SK-N-SH (cell line): ENCODE data around the gene CDK14. TPM values are rescaled to one million over a fixed set of nuclear protein-coding genes. Genes with fewer than 3 reads are reported as not detected.

ENCODE experiments used
- CTCF ChIA-PET: fragments of 300-600, 350-600 bp; formaldehyde crosslinking; extraction: SDS; loops from one replicate; lab custom pipeline; 2021; lab: Yijun Ruan, JAX
- POLR2A ChIA-PET: fragments of 350-600 bp; sonication (Branson Sonifier 250); formaldehyde crosslinking; extraction: SDS; loops from one replicate; lab custom pipeline; 2020; ENCODE audit warnings: antibody characterized with exemption, inconsistent platforms; lab: Yijun Ruan, JAX
- DNase-seq: peaks from one replicate; pipeline ENCODE4 v3.0.0; 2012
- H2AFZ ChIP-seq: fragments of 200-600 bp; sonication (generic); 2 replicates; pipeline ENCODE4 v1.8.1; 2016; ENCODE audit warnings: antibody characterized with exemption, mild to moderate bottlenecking, low read depth
- H3F3A ChIP-seq: fragments of 200-600 bp; sonication (generic); replicated peaks from 2 replicates; pipeline ENCODE3; 2016; ENCODE audit warnings: antibody characterized with exemption, mild to moderate bottlenecking; ENCODE audit not compliant: insufficient read depth
- H3K27ac ChIP-seq, 2 experiments: fragments of 200-500 bp in 1 of 2; fragments of 200-600 bp in 1 of 2; sonication (Bioruptor generic) in 1 of 2; sonication (generic), shearing (Covaris generic) in 1 of 2; 2 replicates each; pipeline versions ENCODE4 v1.5.1 to v1.6.1; 2014 to 2016; ENCODE audit warnings: low read depth in 2 of 2, inconsistent platforms in 1 of 2, low read length in 1 of 2, mild to moderate bottlenecking in 1 of 2, mixed read lengths in 1 of 2
- H3K27me3 ChIP-seq: fragments of 200-600 bp; sonication (generic), shearing (Covaris generic); 2 replicates; pipeline ENCODE4 v1.6.1; 2016; ENCODE audit warnings: mixed run types; ENCODE audit not compliant: insufficient read depth
- H3K36me3 ChIP-seq, 2 experiments: fragments of 200-500 bp in 1 of 2; fragments of 200-600 bp in 1 of 2; sonication (Bioruptor generic) in 1 of 2; sonication (generic) in 1 of 2; replicated peaks in 1 of 2; 2 replicates each; pipeline versions ENCODE3 to v1.5.1; 2014 to 2016; ENCODE audit warnings: low read length in 1 of 2, mild to moderate bottlenecking in 1 of 2; ENCODE audit not compliant: insufficient read depth in 2 of 2, control insufficient read depth in 1 of 2
- H3K4me1 ChIP-seq, 2 experiments: fragments of 200-500 bp in 1 of 2; fragments of 200-600 bp in 1 of 2; sonication (Bioruptor generic) in 1 of 2; sonication (generic), shearing (Covaris generic) in 1 of 2; 2 replicates each; pipeline versions ENCODE4 v1.5.1 to v1.6.1; 2014 to 2016; ENCODE audit warnings: low read depth in 1 of 2, low read length in 1 of 2, mixed run types in 1 of 2; ENCODE audit not compliant: insufficient read depth in 2 of 2, control insufficient read depth in 1 of 2
- H3K4me2 ChIP-seq: fragments of 200-600 bp; sonication (generic), shearing (Covaris generic); 2 replicates; pipeline ENCODE4 v1.6.1; 2017; ENCODE audit warnings: mixed run types
- H3K4me3 ChIP-seq, 2 experiments: fragments of 200-500 bp in 1 of 2; fragments of 200-600 bp in 1 of 2; sonication (Bioruptor generic) in 1 of 2; sonication (generic), shearing (Covaris generic) in 1 of 2; 2 replicates each; pipeline versions ENCODE4 v1.5.1 to v1.8.1; 2014 to 2016; ENCODE audit warnings: low read depth in 2 of 2, inconsistent platforms in 1 of 2, low read length in 1 of 2, mild to moderate bottlenecking in 1 of 2, mixed read lengths in 1 of 2, moderate library complexity in 1 of 2
- H3K79me2 ChIP-seq: fragments of 200-600 bp; sonication (generic); 2 replicates; pipeline ENCODE4 v1.8.1; 2017; ENCODE audit warnings: mild to moderate bottlenecking; ENCODE audit not compliant: insufficient read depth
- H3K9ac ChIP-seq: fragments of 200-600 bp; sonication (generic); 2 replicates; pipeline ENCODE4 v1.6.1; 2017; ENCODE audit warnings: mixed run types
- H3K9me2 ChIP-seq: fragments of 200-600 bp; sonication (generic); 2 replicates; pipeline ENCODE4 v1.6.1; 2017; ENCODE audit warnings: mixed run types
- H3K9me3 ChIP-seq: fragments of 200-600 bp; sonication (generic); 2 replicates; pipeline ENCODE4 v1.6.1; 2017; ENCODE audit warnings: mixed run types, mild to moderate bottlenecking, moderate library complexity
- H4K20me1 ChIP-seq: fragments of 200-600 bp; sonication (generic); 2 replicates; pipeline ENCODE4 v1.6.1; 2017; ENCODE audit warnings: mild to moderate bottlenecking, mixed run types; ENCODE audit not compliant: insufficient read depth
- CHD2 ChIP-seq: fragments of 150-350 bp; IDR thresholded peaks from 2 replicates; pipeline ENCODE4 v1.6.1; 2018; ENCODE audit warnings: low read length; ENCODE audit not compliant: partially characterized antibody
- ELF1 ChIP-seq: IDR thresholded peaks from 2 replicates; pipeline ENCODE4 v1.4.0; 2012
- EZH2phosphoT487 ChIP-seq: fragments of 200-600 bp; sonication (generic); IDR thresholded peaks from 2 replicates; pipeline ENCODE4 v1.6.1; 2017; ENCODE audit warnings: low read depth, mixed run types, mild to moderate bottlenecking, antibody characterized with exemption, moderate library complexity, borderline replicate concordance
- FOSL2 ChIP-seq: IDR thresholded peaks from 2 replicates; pipeline ENCODE4 v1.4.0; 2012; ENCODE audit warnings: low read depth, mild to moderate bottlenecking, moderate library complexity, borderline replicate concordance
- FOXJ3 ChIP-seq: sonication (generic); formaldehyde crosslinking; IDR thresholded peaks from 2 replicates; pipeline ENCODE4 v1.5.1; 2020; ENCODE audit warnings: mild to moderate bottlenecking, missing genetic modification reagents
- FOXM1 ChIP-seq: IDR thresholded peaks from 2 replicates; pipeline ENCODE4 v1.4.0; 2012; ENCODE audit warnings: low read depth, mild to moderate bottlenecking
- GABPA ChIP-seq: IDR thresholded peaks from 2 replicates; pipeline ENCODE4 v1.4.0; 2012; ENCODE audit warnings: low read depth, mild to moderate bottlenecking
- MXI1 ChIP-seq: IDR thresholded peaks from 2 replicates; pipeline ENCODE4 v1.6.1; 2012; ENCODE audit warnings: mild to moderate bottlenecking, low read depth, low read length, improper control_type of control experiment
- NRF1 ChIP-seq: IDR thresholded peaks from 2 replicates; pipeline ENCODE4 v1.6.1; 2012; ENCODE audit warnings: low read depth, mild to moderate bottlenecking, low read length
- POLR2AphosphoS5 ChIP-seq: IDR thresholded peaks from 2 replicates; pipeline ENCODE4 v1.6.1; 2012; ENCODE audit warnings: low read depth, low read length
- RAD21 ChIP-seq: IDR thresholded peaks from 2 replicates; pipeline ENCODE4 v1.6.1; 2012; ENCODE audit warnings: mild to moderate bottlenecking, low read length
- RCOR1 ChIP-seq: fragments of 150-350 bp; IDR thresholded peaks from 2 replicates; pipeline ENCODE4 v1.6.1; 2017; ENCODE audit warnings: antibody characterized with exemption, low read length
- YY1 ChIP-seq: IDR thresholded peaks from 2 replicates; pipeline ENCODE4 v1.4.0; 2012; ENCODE audit warnings: low read depth, mild to moderate bottlenecking
- WGBS: methylation state at CpG from one replicate; pipeline ENCODE4 v1.1.6; 2017; ENCODE audit warnings: low lambda C conversion rate; 5-methylcytosine and 5-hydroxymethylcytosine counted together
- polyA plus RNA-seq, 3 experiments: library from polyadenylated mRNA; depleted of rRNA; stranded (reverse); fragments of >200 nt; gene quantifications; 2 replicates each; pipeline ENCODE4 v1.2.3, GENCODE V29; 2012
- TF ChIP-seq, protein P1 (sequence below): fragments of 150-350 bp; IDR thresholded peaks from 2 replicates; pipeline ENCODE4 v1.6.1; 2017; ENCODE audit warnings: antibody characterized with exemption, low read length, low read depth, borderline replicate concordance
- TF ChIP-seq, protein P2 (sequence below): IDR thresholded peaks from 2 replicates; pipeline ENCODE4 v1.4.0; 2012; ENCODE audit warnings: low read depth
- TF ChIP-seq, protein P3 (sequence below): IDR thresholded peaks from 2 replicates; pipeline ENCODE4 v1.4.0; 2012; ENCODE audit warnings: low read depth, borderline replicate concordance

Gene CDK14
- polyA plus RNA-seq, 1 of the 3 experiments (the other 2 are of a cell fraction) = 13.9 TPM

DNA sequence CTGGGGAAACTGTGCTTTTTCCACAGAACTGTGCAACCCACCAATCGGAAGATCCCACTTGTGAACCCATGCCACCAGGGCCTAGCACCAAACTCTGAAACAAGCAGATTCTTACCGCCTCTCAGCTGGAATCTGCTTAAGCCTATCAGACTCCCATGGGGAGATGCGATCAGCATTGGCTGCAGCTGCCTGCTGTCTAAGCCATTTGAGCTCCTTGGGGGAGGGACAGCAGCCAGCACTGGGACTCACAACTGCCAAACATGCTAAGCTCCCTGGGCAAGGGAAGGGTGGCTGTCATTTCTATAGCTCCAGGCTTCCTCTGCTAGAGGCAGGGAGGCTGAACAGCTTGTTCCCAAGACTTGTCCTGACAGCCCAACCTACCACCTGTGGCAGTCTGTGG is 283.8 kb downstream of the CDK14 start (continued):
- TF ChIP-seq, protein P1, sequence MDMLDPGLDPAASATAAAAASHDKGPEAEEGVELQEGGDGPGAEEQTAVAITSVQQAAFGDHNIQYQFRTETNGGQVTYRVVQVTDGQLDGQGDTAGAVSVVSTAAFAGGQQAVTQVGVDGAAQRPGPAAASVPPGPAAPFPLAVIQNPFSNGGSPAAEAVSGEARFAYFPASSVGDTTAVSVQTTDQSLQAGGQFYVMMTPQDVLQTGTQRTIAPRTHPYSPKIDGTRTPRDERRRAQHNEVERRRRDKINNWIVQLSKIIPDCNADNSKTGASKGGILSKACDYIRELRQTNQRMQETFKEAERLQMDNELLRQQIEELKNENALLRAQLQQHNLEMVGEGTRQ = no peak
- TF ChIP-seq FOXM1 = no peak

DNA sequence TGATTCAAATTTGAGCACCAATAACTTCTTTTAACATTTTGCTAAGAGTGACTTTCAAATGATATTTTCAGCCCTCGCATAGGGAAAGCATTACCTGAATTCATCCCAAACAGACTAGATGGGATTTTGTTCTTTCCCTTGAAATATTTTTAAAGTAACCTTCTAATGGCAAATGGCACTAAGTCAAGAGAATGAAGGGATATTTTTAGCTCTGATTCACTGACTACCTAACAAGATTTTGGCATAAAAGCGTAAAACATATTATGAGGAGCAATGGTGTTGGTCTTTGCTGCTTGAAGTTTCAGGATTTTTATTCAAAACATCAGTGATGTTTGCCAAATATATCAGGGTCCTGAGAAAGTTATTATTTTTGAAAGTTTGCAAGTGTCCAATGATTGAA is 290.3 kb downstream of the CDK14 start:
- H3K4me2 ChIP-seq = no peak overlapping the region
- no peaks in the 10 kb centered on the region for H3K9me2 ChIP-seq
- no peak overlapping the region for H2AFZ ChIP-seq
- no peak overlapping the region for H3K4me3 ChIP-seq
- peaks cover 4% of the 10 kb centered on the region for H3F3A ChIP-seq
- 89% methylated on average over 2 of the region's 2 CpGs for WGBS
- H3K79me2 ChIP-seq = no peaks in the 10 kb centered on the region
- H4K20me1 ChIP-seq = no peaks in the 10 kb centered on the region
- TF ChIP-seq POLR2AphosphoS5 = no peak
- TF ChIP-seq EZH2phosphoT487 = no peak
- TF ChIP-seq FOXJ3 (CRISPR knock-in tag) = no peak
- TF ChIP-seq YY1 = no peak
- TF ChIP-seq RCOR1 = no peak
- no peak for TF ChIP-seq RAD21
- TF ChIP-seq ELF1 = no peak
- no peak for TF ChIP-seq GABPA
- TF ChIP-seq MXI1 = no peak
- no peak for TF ChIP-seq CHD2
- TF ChIP-seq, protein P2, sequence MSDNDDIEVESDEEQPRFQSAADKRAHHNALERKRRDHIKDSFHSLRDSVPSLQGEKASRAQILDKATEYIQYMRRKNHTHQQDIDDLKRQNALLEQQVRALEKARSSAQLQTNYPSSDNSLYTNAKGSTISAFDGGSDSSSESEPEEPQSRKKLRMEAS = no peak
- TF ChIP-seq NRF1 = no peak
- no peak for TF ChIP-seq FOSL2
- TF ChIP-seq, protein P3, sequence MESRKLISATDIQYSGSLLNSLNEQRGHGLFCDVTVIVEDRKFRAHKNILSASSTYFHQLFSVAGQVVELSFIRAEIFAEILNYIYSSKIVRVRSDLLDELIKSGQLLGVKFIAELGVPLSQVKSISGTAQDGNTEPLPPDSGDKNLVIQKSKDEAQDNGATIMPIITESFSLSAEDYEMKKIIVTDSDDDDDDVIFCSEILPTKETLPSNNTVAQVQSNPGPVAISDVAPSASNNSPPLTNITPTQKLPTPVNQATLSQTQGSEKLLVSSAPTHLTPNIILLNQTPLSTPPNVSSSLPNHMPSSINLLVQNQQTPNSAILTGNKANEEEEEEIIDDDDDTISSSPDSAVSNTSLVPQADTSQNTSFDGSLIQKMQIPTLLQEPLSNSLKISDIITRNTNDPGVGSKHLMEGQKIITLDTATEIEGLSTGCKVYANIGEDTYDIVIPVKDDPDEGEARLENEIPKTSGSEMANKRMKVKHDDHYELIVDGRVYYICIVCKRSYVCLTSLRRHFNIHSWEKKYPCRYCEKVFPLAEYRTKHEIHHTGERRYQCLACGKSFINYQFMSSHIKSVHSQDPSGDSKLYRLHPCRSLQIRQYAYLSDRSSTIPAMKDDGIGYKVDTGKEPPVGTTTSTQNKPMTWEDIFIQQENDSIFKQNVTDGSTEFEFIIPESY = no peak
- ChIA-PET CTCF (interaction anchor here (0.7 to 1.1 kb wide), 3 partner anchors 12 to 82 kb away, joined by 3 read pairs; no protein-coding TSS in a partner anchor), POLR2A (no interaction called here)
- H3K27ac ChIP-seq = no peak overlapping the region
- H3K9me3 ChIP-seq = no peaks in the 10 kb centered on the region
- no peak overlapping the region for H3K9ac ChIP-seq
- no peaks in the 10 kb centered on the region for H3K36me3 ChIP-seq
- no peak for DNase-seq
- H3K4me1 ChIP-seq = peaks cover 2 to 6% of the 10 kb centered on the region in 2 experiments; a peak in 1 of 4 replicates
- no peaks in the 10 kb centered on the region for H3K27me3 ChIP-seq
